Smooth muscle cell (in vitro differentiated cells): Measurements from ENCODE around the gene MOB1A. TPM values are rescaled to one million over a fixed set of nuclear protein-coding genes. Genes with fewer than 3 reads are reported as not detected.

Experiments
- DNase-seq: peaks from one replicate; lab custom pipeline; 2025; ENCODE audit not compliant: unreplicated experiment; lab: John Stamatoyannopoulos, UW
- H2AFZ ChIP-seq: fragments of 200-600 bp; sonication (generic); 2 replicates; pipeline ENCODE4 v1.6.0; 2016; ENCODE audit warnings: antibody characterized with exemption, low read depth, mild to moderate bottlenecking
- H3F3A ChIP-seq: fragments of 200-600 bp; sonication (generic); 2 replicates; pipeline ENCODE4 v1.6.0; 2017; ENCODE audit warnings: antibody characterized with exemption, low read depth
- H3K27ac ChIP-seq: fragments of 200-600 bp; sonication (generic); 2 replicates; pipeline ENCODE4 v1.5.1; 2016; ENCODE audit warnings: low read depth, mild to moderate bottlenecking
- H3K27me3 ChIP-seq: fragments of 200-600 bp; sonication (generic); 2 replicates; pipeline ENCODE4 v1.6.1; 2016; ENCODE audit warnings: low read depth, mild to moderate bottlenecking
- H3K36me3 ChIP-seq: fragments of 200-600 bp; sonication (generic); 2 replicates; pipeline ENCODE4 v1.5.1; 2016; ENCODE audit warnings: low read depth
- H3K4me1 ChIP-seq: fragments of 200-600 bp; sonication (generic); 2 replicates; pipeline ENCODE4 v1.5.1; 2016; ENCODE audit warnings: low read depth
- H3K4me2 ChIP-seq: fragments of 200-600 bp; sonication (generic); 2 replicates; pipeline ENCODE4 v1.6.0; 2016; ENCODE audit warnings: mild to moderate bottlenecking
- H3K4me3 ChIP-seq: fragments of 200-600 bp; sonication (generic); 2 replicates; pipeline ENCODE4 v1.5.1; 2016; ENCODE audit warnings: mild to moderate bottlenecking
- H3K79me2 ChIP-seq: fragments of 200-600 bp; sonication (generic); 2 replicates; pipeline ENCODE4 v1.6.0; 2016; ENCODE audit warnings: low read depth, mild to moderate bottlenecking
- H3K9ac ChIP-seq: fragments of 200-600 bp; sonication (generic); 2 replicates; pipeline ENCODE4 v1.6.0; 2016; ENCODE audit warnings: low read depth
- H3K9me3 ChIP-seq: fragments of 200-600 bp; sonication (generic); replicated peaks from 2 replicates; pipeline ENCODE4 v1.5.1; 2016; ENCODE audit warnings: low read depth
- H4K20me1 ChIP-seq: fragments of 200-600 bp; sonication (generic); 2 replicates; pipeline ENCODE4 v1.6.0; 2016; ENCODE audit warnings: low read depth
- WGBS: methylation state at CpG from one replicate; pipeline ENCODE4 v1.1.7; 2016; ENCODE audit warnings: low lambda C conversion rate; 5-methylcytosine and 5-hydroxymethylcytosine counted together
- polyA plus RNA-seq: library from polyadenylated mRNA; unstranded; fragments of >200 nt; fragmentation: Nextera tagmentation; extraction: Ambion mirVana; gene quantifications from 2 replicates; pipeline ENCODE4 v1.2.1, GENCODE V29; 2016
- total RNA-seq: library from RNA; depleted of rRNA; stranded (reverse); fragments of >200 nt; gene quantifications from 2 replicates; pipeline ENCODE4 v1.2.3, GENCODE V29; 2014
- TF ChIP-seq, protein P1 (sequence below): fragments of 200-600 bp; sonication (generic); IDR thresholded peaks from 2 replicates; pipeline ENCODE4 v1.5.1; 2017; ENCODE audit warnings: borderline replicate concordance, mild to moderate bottlenecking, antibody characterized with exemption; ENCODE audit not compliant: insufficient read depth, poor library complexity, severe bottlenecking

The MOB1A gene
- total and polyA plus RNA-seq, 2 experiments from 2014 or later = 45.2 to 98.1 TPM

DNA sequence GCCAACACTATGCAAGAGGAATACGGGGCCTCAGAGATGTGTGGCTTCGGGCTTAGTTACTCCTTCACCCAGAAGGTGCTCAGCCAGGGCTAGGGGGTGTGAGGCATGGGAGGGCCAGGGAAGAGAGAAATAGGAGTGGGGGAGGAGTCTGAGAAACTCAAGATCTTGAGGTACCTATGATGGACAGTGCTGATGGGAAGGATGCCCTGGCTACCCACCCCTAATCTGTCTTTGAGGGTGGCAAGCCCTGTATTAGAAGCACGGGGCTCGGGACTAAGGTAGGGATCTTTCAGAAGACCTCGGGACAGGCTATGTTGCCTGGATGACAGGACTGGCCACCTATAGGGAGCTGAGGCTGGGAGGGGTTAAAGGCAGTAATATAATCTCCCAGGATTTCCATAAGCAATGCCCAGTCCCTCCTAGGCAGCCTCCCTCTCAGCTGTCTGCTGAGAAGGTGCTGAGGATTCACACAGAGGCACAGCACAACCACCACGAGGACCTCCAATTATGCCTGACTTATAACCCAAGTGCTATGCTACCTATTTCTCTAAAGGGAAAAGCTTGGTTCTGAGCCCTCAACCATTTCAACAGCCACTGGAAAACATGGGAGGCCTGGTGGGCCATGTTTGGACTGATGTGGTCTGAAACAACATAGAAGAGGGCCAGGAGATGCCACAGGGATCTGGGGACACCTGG lies 43.1 kb upstream of the MOB1A start:
- Histone ChIP-seq H3K9ac (no peak overlapping the region), H3K36me3 (no peaks in the 10 kb centered on the region), H3K27me3 (no peaks in the 10 kb centered on the region), H3K4me1 (no peaks in the 10 kb centered on the region), H3K9me3 (no peaks in the 10 kb centered on the region), H3F3A (peaks cover 4% of the 10 kb centered on the region), H3K79me2 (no peaks in the 10 kb centered on the region), H3K4me2 (no peak overlapping the region), H3K4me3 (no peak overlapping the region), H3K27ac (no peak overlapping the region), H2AFZ (no peak overlapping the region), H4K20me1 (peaks cover under 1% of the 10 kb centered on the region)
- TF ChIP-seq, protein P1, sequence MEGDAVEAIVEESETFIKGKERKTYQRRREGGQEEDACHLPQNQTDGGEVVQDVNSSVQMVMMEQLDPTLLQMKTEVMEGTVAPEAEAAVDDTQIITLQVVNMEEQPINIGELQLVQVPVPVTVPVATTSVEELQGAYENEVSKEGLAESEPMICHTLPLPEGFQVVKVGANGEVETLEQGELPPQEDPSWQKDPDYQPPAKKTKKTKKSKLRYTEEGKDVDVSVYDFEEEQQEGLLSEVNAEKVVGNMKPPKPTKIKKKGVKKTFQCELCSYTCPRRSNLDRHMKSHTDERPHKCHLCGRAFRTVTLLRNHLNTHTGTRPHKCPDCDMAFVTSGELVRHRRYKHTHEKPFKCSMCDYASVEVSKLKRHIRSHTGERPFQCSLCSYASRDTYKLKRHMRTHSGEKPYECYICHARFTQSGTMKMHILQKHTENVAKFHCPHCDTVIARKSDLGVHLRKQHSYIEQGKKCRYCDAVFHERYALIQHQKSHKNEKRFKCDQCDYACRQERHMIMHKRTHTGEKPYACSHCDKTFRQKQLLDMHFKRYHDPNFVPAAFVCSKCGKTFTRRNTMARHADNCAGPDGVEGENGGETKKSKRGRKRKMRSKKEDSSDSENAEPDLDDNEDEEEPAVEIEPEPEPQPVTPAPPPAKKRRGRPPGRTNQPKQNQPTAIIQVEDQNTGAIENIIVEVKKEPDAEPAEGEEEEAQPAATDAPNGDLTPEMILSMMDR = no peak
- no peak for DNase-seq
- WGBS = over 99% methylated on average over 6 of the region's 6 CpGs

GRCh38 chr2:74221091-74221490 lies 42.4 kb upstream of the MOB1A start:
- Histone ChIP-seq H4K20me1 (peaks cover 7% of the 10 kb centered on the region), H3K4me3 (no peak overlapping the region), H3K27ac (no peak overlapping the region), H2AFZ (no peak overlapping the region), H3K4me1 (no peaks in the 10 kb centered on the region), H3K27me3 (no peaks in the 10 kb centered on the region), H3K9ac (no peak overlapping the region), H3K36me3 (no peaks in the 10 kb centered on the region), H3K4me2 (no peak overlapping the region), H3K9me3 (no peaks in the 10 kb centered on the region), H3K79me2 (no peaks in the 10 kb centered on the region), H3F3A (peaks cover 4% of the 10 kb centered on the region)
- TF ChIP-seq, protein P1 = no peak
- WGBS = 91% methylated on average over 6 of the region's 6 CpGs
- no peak for DNase-seq

DNA sequence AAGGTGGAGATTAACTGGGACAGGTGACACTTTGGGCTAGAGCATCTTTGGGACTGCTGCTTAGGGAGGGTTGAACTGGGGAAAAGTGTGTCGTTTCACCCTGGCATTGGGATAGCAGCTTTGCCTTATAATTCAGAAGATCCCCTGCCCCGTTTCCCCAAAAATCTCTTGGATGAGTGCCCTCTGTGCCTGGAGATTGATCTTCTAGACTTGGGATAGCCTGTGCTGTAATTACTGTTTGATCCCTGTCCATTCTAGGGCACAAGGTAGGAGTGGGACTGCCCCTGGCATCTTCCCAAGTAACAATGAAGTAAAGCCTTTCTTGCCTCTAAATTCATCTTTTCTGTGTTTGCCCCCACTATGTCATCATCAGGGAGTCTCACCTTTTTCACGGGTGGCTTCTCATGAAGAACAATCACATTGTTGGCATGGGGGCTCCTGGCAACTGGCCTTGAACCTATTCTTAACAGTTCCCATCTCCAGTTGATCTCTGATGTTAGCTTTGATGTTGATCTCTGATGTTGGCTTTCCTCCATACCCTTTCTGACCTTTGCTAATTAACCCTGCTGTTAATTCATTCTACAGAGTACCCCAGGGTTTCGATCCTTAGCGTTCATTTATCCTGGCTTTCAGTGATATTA lies 41.3 kb upstream of the MOB1A start:
- WGBS = 97% methylated on average over 5 of the region's 5 CpGs
- no peak overlapping the region for H2AFZ ChIP-seq
- no peak overlapping the region for H3K4me2 ChIP-seq
- H3K27me3 ChIP-seq = no peaks in the 10 kb centered on the region
- H3K9me3 ChIP-seq = no peaks in the 10 kb centered on the region
- no peaks in the 10 kb centered on the region for H3K79me2 ChIP-seq
- H3F3A ChIP-seq = peaks cover 4% of the 10 kb centered on the region
- TF ChIP-seq, protein P1 = no peak
- no peak overlapping the region for H3K9ac ChIP-seq
- H4K20me1 ChIP-seq = peaks cover 17% of the 10 kb centered on the region
- no peak overlapping the region for H3K4me3 ChIP-seq
- no peak overlapping the region for H3K27ac ChIP-seq
- H3K36me3 ChIP-seq = peaks cover under 1% of the 10 kb centered on the region
- no peaks in the 10 kb centered on the region for H3K4me1 ChIP-seq
- DNase-seq = no peak
